GM12878 (cell line): Measurements from ENCODE around the gene TSPEAR. TPM values are rescaled to one million over a fixed set of nuclear protein-coding genes. Genes with fewer than 3 reads are reported as not detected.

Source experiments
- ATAC-seq: fragments of 200-7000 bp; cut with Tn5 transposase; 3 replicates; pipeline ENCODE4 v1.9.1; 2020; ENCODE audit warnings: mild to moderate bottlenecking, moderate library complexity
- BruUV-seq: library from RNA; stranded (reverse); fragments of 400-500 nt; replicated peaks from 2 replicates; lab custom pipeline; 2021; lab: Mats Ljungman, UMichigan
- CTCF ChIA-PET: fragments of 300-600 bp; sonication (Branson Sonifier 250); formaldehyde crosslinking; extraction: SDS; loops from one replicate; lab custom pipeline; 2021; ENCODE audit warnings: inconsistent platforms; lab: Yijun Ruan, JAX
- POLR2A ChIA-PET: fragments of 350-600 bp; formaldehyde crosslinking; extraction: SDS; loops from one replicate; lab custom pipeline; 2021; ENCODE audit warnings: inconsistent platforms; lab: Charles Lee
- RAD21 ChIA-PET: fragments of 300-600 bp; sonication (Branson Sonifier 250); formaldehyde crosslinking; loops from one replicate; lab custom pipeline; 2023; ENCODE audit warnings: antibody characterized with exemption; ENCODE audit not compliant: unreplicated experiment; lab: Charles Lee
- SMC1A ChIA-PET: fragments of 300-600 bp; sonication (Branson Sonifier 250); formaldehyde crosslinking; loops from one replicate; lab custom pipeline; 2023; ENCODE audit not compliant: unreplicated experiment, uncharacterized antibody; lab: Charles Lee
- DNase-seq: peaks from one replicate; pipeline ENCODE4 v3.0.0-alpha.2; 2011; ENCODE audit warnings: low read depth, low spot score
- FAIRE-seq: peaks from 3 replicates; lab custom pipeline; 2011; peaks lifted over from hg19 to GRCh38; lab: Jason Lieb, UNC
- H2AFZ ChIP-seq: 2 replicates; pipeline ENCODE4 v1.6.0; 2011; ENCODE audit warnings: low read depth, low read length, control low read depth; ENCODE audit not compliant: control insufficient read depth
- H3K27ac ChIP-seq: 2 replicates; pipeline ENCODE4 v1.5.1; 2011; ENCODE audit warnings: control low read depth; ENCODE audit not compliant: control insufficient read depth, insufficient read depth
- H3K27me3 ChIP-seq, 2 experiments: replicated peaks in 1 of 2; 2 replicates each; pipeline versions ENCODE4 v1.6.0 to v1.6.1; 2011; ENCODE audit warnings: low read length in 1 of 2; ENCODE audit not compliant: control insufficient read depth in 2 of 2, insufficient read depth in 2 of 2
- H3K36me3 ChIP-seq, 2 experiments: 2 replicates each; pipeline ENCODE4 v1.5.1; 2011; ENCODE audit warnings: low read length in 1 of 2; ENCODE audit not compliant: control insufficient read depth in 2 of 2, insufficient read depth in 2 of 2
- H3K4me1 ChIP-seq: 2 replicates; pipeline ENCODE4 v1.6.1; 2011; ENCODE audit warnings: mild to moderate bottlenecking, low read length, moderate library complexity, mixed read lengths; ENCODE audit not compliant: control insufficient read depth, insufficient read depth
- H3K4me2 ChIP-seq: 2 replicates; pipeline ENCODE4 v1.6.0; 2011; ENCODE audit warnings: control low read depth; ENCODE audit not compliant: control insufficient read depth, insufficient read depth
- H3K4me3 ChIP-seq: fragments of 200-600 bp; sonication (generic); 2 replicates; pipeline ENCODE4 v1.5.1; 2016
- H3K79me2 ChIP-seq: 2 replicates; pipeline ENCODE4 v1.6.0; 2011; ENCODE audit warnings: low read length; ENCODE audit not compliant: control insufficient read depth, insufficient read depth
- H3K9ac ChIP-seq: 2 replicates; pipeline ENCODE4 v1.8.0; 2011; ENCODE audit warnings: low read length, control low read depth, mixed read lengths; ENCODE audit not compliant: control insufficient read depth, insufficient read depth
- H3K9me3 ChIP-seq: replicated peaks from 3 replicates; pipeline ENCODE4 v1.5.1; 2011; ENCODE audit warnings: mild to moderate bottlenecking, low read length; ENCODE audit not compliant: control insufficient read depth, insufficient read depth
- H4K20me1 ChIP-seq: 2 replicates; pipeline ENCODE4 v1.6.0; 2011; ENCODE audit not compliant: control insufficient read depth, insufficient read depth
- CBX3 ChIP-seq: fragments of 200-600 bp; sonication (generic); IDR thresholded peaks from 2 replicates; pipeline ENCODE4 v1.6.1; 2016; ENCODE audit warnings: low read depth, borderline replicate concordance
- DPF2 ChIP-seq: fragments of 450-650 bp; IDR thresholded peaks from 2 replicates; pipeline ENCODE4 v1.6.1; 2017; ENCODE audit warnings: mild to moderate bottlenecking
- EED ChIP-seq: sonication (generic); IDR thresholded peaks from 2 replicates; pipeline ENCODE4 v1.6.1; 2016; ENCODE audit warnings: antibody characterized with exemption, low read depth
- ELK1 ChIP-seq: IDR thresholded peaks from 2 replicates; pipeline ENCODE4 v1.6.1; 2012; ENCODE audit warnings: low read depth, low read length, improper control_type of control experiment
- HDAC2 ChIP-seq: fragments of 200-600 bp; sonication (generic); IDR thresholded peaks from 2 replicates; pipeline ENCODE4 v1.6.1; 2017
- MTA2 ChIP-seq: fragments of 450-650 bp; IDR thresholded peaks from 2 replicates; pipeline ENCODE4 v1.6.1; 2016; ENCODE audit warnings: low read depth, mild to moderate bottlenecking, moderate library complexity
- NFYA ChIP-seq: IDR thresholded peaks from 2 replicates; pipeline ENCODE4 v1.6.1; 2011; ENCODE audit warnings: low read depth, mild to moderate bottlenecking, low read length, improper control_type of control experiment, borderline replicate concordance
- POLR2AphosphoS2 ChIP-seq: IDR thresholded peaks from 2 replicates; pipeline ENCODE4 v1.6.1; 2011; ENCODE audit warnings: low read depth, mild to moderate bottlenecking, low read length, improper control_type of control experiment, moderate library complexity
- POU2F2 ChIP-seq: IDR thresholded peaks from 3 replicates; pipeline ENCODE4 v1.6.1; 2011; ENCODE audit warnings: low read depth, mild to moderate bottlenecking, low read length, borderline replicate concordance
- SPI1 ChIP-seq: IDR thresholded peaks from 2 replicates; pipeline ENCODE4 v1.6.1; 2011; ENCODE audit warnings: low read depth, mild to moderate bottlenecking, low read length, moderate library complexity, borderline replicate concordance; ENCODE audit not compliant: insufficient read depth
- YBX1 ChIP-seq: fragments of 450-650 bp; IDR thresholded peaks from 2 replicates; pipeline ENCODE4 v1.6.1; 2016; ENCODE audit warnings: antibody characterized with exemption
- ZNF622 ChIP-seq: fragments of 450-650 bp; IDR thresholded peaks from 2 replicates; pipeline ENCODE4 v1.6.1; 2017; ENCODE audit warnings: mild to moderate bottlenecking, inconsistent platforms
- WGBS: methylation state at CpG from one replicate; pipeline ENCODE4 v1.1.6; 2016; ENCODE audit warnings: low lambda C conversion rate; ENCODE audit not compliant: insufficient replicate concordance, insufficient coverage; ENCODE audit errors: missing lambda C conversion rate; 5-methylcytosine and 5-hydroxymethylcytosine counted together
- in situ Hi-C: fragments of 300-500 bp; cut with MboI; formaldehyde crosslinking; loops from 9 replicates; pipeline ENCODE4 v1.14.3; 2018; ENCODE audit warnings: mixed read lengths
- intact Hi-C: fragments of 100-400 bp; cut with micrococcal nuclease; formaldehyde crosslinking; loops from one replicate; pipeline ENCODE4 v1.14.2; 2022; ENCODE audit not compliant: unreplicated experiment
- polyA plus RNA-seq, 11 experiments: library from polyadenylated mRNA; depleted of rRNA in 4 of 11; unstranded in 6 of 11; stranded (reverse) in 5 of 11; fragments of >200 nt; fragmentation: Nextera tagmentation in 4 of 11; fragmentation: Illumina TruSeq in 1 of 11; extraction: Ambion mirVana in 4 of 11; extraction: Trizol in 1 of 11; gene quantifications; 1 replicate in 1 of 11; 2 replicates in 10 of 11; pipeline versions ENCODE4 v1.2.1 to v1.2.3, GENCODE V29; 2011 to 2016; ENCODE audit warnings: inconsistent platforms in 2 of 11, missing spikeins in 2 of 11, low read depth in 1 of 11
- total RNA-seq, 4 experiments: library from RNA; depleted of rRNA in 3 of 4; stranded (reverse); fragments of >200 nt in 3 of 4; fragmentation: Illumina TruSeq in 1 of 4; extraction: Trizol in 1 of 4; gene quantifications; 2 replicates each; pipeline versions ENCODE4 v1.2.1 to v1.2.3, GENCODE V29; 2013 to 2021

Gene TSPEAR
- total and polyA plus RNA-seq, 10 of the 15 experiments (the other 5 are each of a cell fraction or from before 2014, with no cell fraction given): not detected

- H3K36me3 ChIP-seq: no peaks in the 10 kb centered on the region
- peaks cover 2% of the 10 kb centered on the region; the same call in 1 of the 3 replicates for H3K9me3 ChIP-seq
- TF ChIP-seq CBX3: no peak
- TF ChIP-seq ZNF622: no peak
- TF ChIP-seq POLR2AphosphoS2: no peak
- TF ChIP-seq POU2F2: no peak
- no peaks in the 10 kb centered on the region for H3K27me3 ChIP-seq
- intact Hi-C loops: no loop called here
- no peak overlapping the region for H2AFZ ChIP-seq
- no peak overlapping the region for H3K9ac ChIP-seq
- DNase-seq: no peak
- POLR2A ChIA-PET: no interaction called here
- in situ Hi-C loops: no loop called here
- RAD21 ChIA-PET: no interaction called here
- no peak overlapping the region for H3K4me2 ChIP-seq
- H3K79me2 ChIP-seq: no peaks in the 10 kb centered on the region
- SMC1A ChIA-PET: no interaction called here
- BruUV-seq: no TSS peak
- ATAC-seq: no peak
- H3K4me3 ChIP-seq: no peak overlapping the region
- H3K27ac ChIP-seq: no peak overlapping the region
- no peaks in the 10 kb centered on the region for H3K4me1 ChIP-seq
- 64% methylated on average over 23 of the region's 26 CpGs for WGBS
- no peaks in the 10 kb centered on the region for H4K20me1 ChIP-seq
- no peak for FAIRE-seq
- CTCF ChIA-PET: no interaction called here
Observed at GRCh38 chr21:44613386-44614155, 97.8 kb downstream of the TSPEAR start.

GRCh38 chr21:44612669-44613229 lies 98.6 kb downstream of the TSPEAR start:
- Histone ChIP-seq H2AFZ (no peak overlapping the region), H3K79me2 (no peaks in the 10 kb centered on the region), H3K4me2 (no peak overlapping the region), H3K9me3 (peaks cover 2% of the 10 kb centered on the region; the same call in 1 of the 3 replicates), H3K36me3 (no peaks in the 10 kb centered on the region), H3K4me1 (no peaks in the 10 kb centered on the region), H3K27ac (no peak overlapping the region), H3K9ac (no peak overlapping the region), H3K4me3 (no peak overlapping the region), H3K27me3 (no peaks in the 10 kb centered on the region), H4K20me1 (no peaks in the 10 kb centered on the region)
- no TSS peak for BruUV-seq
- WGBS: 40% methylated on average over 13 of the region's 13 CpGs
- CTCF ChIA-PET: no interaction called here
- TF ChIP-seq YBX1 (no peak), EED (no peak), DPF2 (no peak), ELK1 (no peak), NFYA (no peak), MTA2 (no peak), HDAC2 (no peak), SPI1 (no peak)
- POLR2A ChIA-PET: no interaction called here
- FAIRE-seq (no peak), ATAC-seq (no peak), DNase-seq (no peak)
- RAD21 ChIA-PET: no interaction called here
- in situ Hi-C loops (no loop called here), intact Hi-C loops (no loop called here)
- SMC1A ChIA-PET: no interaction called here
